Measurements from ENCODE around the gene COL23A1. TPM values are rescaled to one million over a fixed set of nuclear protein-coding genes. Genes with fewer than 3 reads are reported as not detected.
"Not testable (repeated sequence)": the region's sequence is repeated elsewhere in the genome, so short reads cannot be mapped to it uniquely, and the experiment has no call there.

Gene COL23A1
- polyA plus RNA-seq, 12 donors: 1.1 to 20.5 (median 2.9) TPM; not detected in 2

GRCh38 chr5:178381921-178382695 lies 208.1 kb downstream of the COL23A1 start:
- no peak for DNase-seq

GRCh38 chr5:178381206-178381605 lies 209.0 kb downstream of the COL23A1 start:
- DNase-seq: no peak

GRCh38 chr5:178380541-178381074 lies 209.6 kb downstream of the COL23A1 start:
- no peak for DNase-seq

GRCh38 chr5:178380086-178380485 lies 210.1 kb downstream of the COL23A1 start:
- no peak for DNase-seq

GRCh38 chr5:178378527-178379484 lies 211.4 kb downstream of the COL23A1 start:
- no peak for DNase-seq

GRCh38 chr5:178377583-178378270 lies 212.5 kb downstream of the COL23A1 start:
- DNase-seq: no peak

GRCh38 chr5:178376921-178377582 lies 213.1 kb downstream of the COL23A1 start:
- DNase-seq: no peak

GRCh38 chr5:178375348-178375747 lies 214.8 kb downstream of the COL23A1 start:
- DNase-seq: no peak

GRCh38 chr5:178373711-178374110 lies 216.5 kb downstream of the COL23A1 start:
- no peak for DNase-seq

GRCh38 chr5:178372142-178372571 lies 218.0 kb downstream of the COL23A1 start:
- peak; percentile 35 for DNase-seq

GRCh38 chr5:178371362-178372111 lies 218.7 kb downstream of the COL23A1 start:
- DNase-seq: peak; percentile 22

GRCh38 chr5:178370102-178370501 lies 220.1 kb downstream of the COL23A1 start:
- DNase-seq: no peak

- DNase-seq: not testable (repeated sequence)
Observed at GRCh38 chr5:178369469-178369868, 220.7 kb downstream of the COL23A1 start.

GRCh38 chr5:178368716-178369300 lies 221.4 kb downstream of the COL23A1 start:
- no peak for DNase-seq

GRCh38 chr5:178368274-178368673 lies 221.9 kb downstream of the COL23A1 start:
- no peak for DNase-seq

- no peak for DNase-seq
Observed at GRCh38 chr5:178367736-178368120, 222.5 kb downstream of the COL23A1 start.

GRCh38 chr5:178366998-178367735 lies 223.0 kb downstream of the COL23A1 start:
- DNase-seq: no peak

GRCh38 chr5:178365501-178366440 lies 224.4 kb downstream of the COL23A1 start:
- no peak for DNase-seq

All from muscle of arm (tissue), 12 donors.